GM12874 (cell line): ENCODE results near the gene TMEM39A.

Experiments
- CTCF ChIP-seq: IDR thresholded peaks from 2 replicates; pipeline ENCODE4 v1.5.1; 2011; ENCODE audit warnings: low read depth, mild to moderate bottlenecking, control low read depth, low read length, moderate library complexity; ENCODE audit not compliant: insufficient read depth

The TMEM39A gene

GRCh38 chr3:119463171-119464169 is at the start of gene TMEM39A:
Gene TMEM39A, minus strand, starts transcription at chr3:119463615. Its CDS starts 1,541 bp downstream, at chr3:119462074.
- TF ChIP-seq CTCF: no peak

GRCh38 chr3:119510690-119511089 is 47.3 kb upstream of the TMEM39A start:
- TF ChIP-seq CTCF: no peak

- TF ChIP-seq CTCF: no peak
Measured at GRCh38 chr3:119508172-119508845, 44.9 kb upstream of the TMEM39A start.

GRCh38 chr3:119507404-119507803 is 44.0 kb upstream of the TMEM39A start:
- TF ChIP-seq CTCF: no peak

- TF ChIP-seq CTCF: no peak
Measured at GRCh38 chr3:119506631-119507030, 43.2 kb upstream of the TMEM39A start.

- TF ChIP-seq CTCF: no peak
Measured at GRCh38 chr3:119500901-119501300, 37.5 kb upstream of the TMEM39A start.

- TF ChIP-seq CTCF: no peak
Measured at GRCh38 chr3:119500265-119500664, 36.9 kb upstream of the TMEM39A start.
